Measurements from ENCODE around the gene PDZRN4. TPM values are rescaled to one million over a fixed set of nuclear protein-coding genes. Genes with fewer than 3 reads are reported as not detected.

Gene PDZRN4
- total RNA-seq, 4 donors from 2014 or later, result 0.42 to 4.4 (median 2.4) TPM

- H3K4me1 ChIP-seq, result no peaks in the 10 kb centered on the region
- TF ChIP-seq POLR2A (IDR thresholded peaks at IDR 0.05) (no peak), POLR2AphosphoS5 (IDR thresholded peaks at IDR 0.05) (no peak), CTCF (IDR thresholded peaks at IDR 0.05) (no peak), EP300 (IDR thresholded peaks at IDR 0.05) (no peak)
- H3K27me3 ChIP-seq, result no peaks in the 10 kb centered on the region
- H3K9me3 ChIP-seq, result no peaks in the 10 kb centered on the region
- H3K27ac ChIP-seq, result no peak overlapping the region
- H3K4me3 ChIP-seq, result no peak overlapping the region
- H3K36me3 ChIP-seq, result no peaks in the 10 kb centered on the region
- DNase-seq (ENCODE audit: low spot score in 2 of 2), result no peak
These were observed 274.2 kb downstream of the PDZRN4 start for GRCh38 chr12:41462312-41462711.

- no peak overlapping the region for H3K27ac ChIP-seq
- H3K9me3 ChIP-seq, result no peaks in the 10 kb centered on the region
- no peaks in the 10 kb centered on the region for H3K27me3 ChIP-seq
- no peak overlapping the region for H3K4me3 ChIP-seq
- H3K36me3 ChIP-seq, result no peaks in the 10 kb centered on the region
- TF ChIP-seq POLR2AphosphoS5 (IDR thresholded peaks at IDR 0.05) (no peak), EP300 (IDR thresholded peaks at IDR 0.05) (no peak), POLR2A (IDR thresholded peaks at IDR 0.05) (no peak), CTCF (IDR thresholded peaks at IDR 0.05) (no peak)
- no peak for DNase-seq (ENCODE audit: low spot score in 2 of 2)
- no peaks in the 10 kb centered on the region for H3K4me1 ChIP-seq
- WGBS, result 21% methylated on average over 1 of the region's 1 CpG
These were observed 277.4 kb downstream of the PDZRN4 start for GRCh38 chr12:41465526-41465925.

- H3K27ac ChIP-seq, result no peak overlapping the region
These were observed 278.2 kb downstream of the PDZRN4 start for GRCh38 chr12:41466300-41466699.

GRCh38 chr12:41466802-41467201 lies 278.7 kb downstream of the PDZRN4 start:
- H3K4me3 ChIP-seq, result no peak overlapping the region
- H3K36me3 ChIP-seq, result no peaks in the 10 kb centered on the region
- no peaks in the 10 kb centered on the region for H3K4me1 ChIP-seq
- TF ChIP-seq EP300 (IDR thresholded peaks at IDR 0.05) (no peak), POLR2AphosphoS5 (IDR thresholded peaks at IDR 0.05) (no peak), POLR2A (IDR thresholded peaks at IDR 0.05) (no peak), CTCF (IDR thresholded peaks at IDR 0.05) (no peak)
- no peaks in the 10 kb centered on the region for H3K27me3 ChIP-seq
- DNase-seq (ENCODE audit: low spot score in 2 of 2), result no peak
- 91% methylated on average over 5 of the region's 5 CpGs for WGBS
- H3K9me3 ChIP-seq, result no peaks in the 10 kb centered on the region
- H3K27ac ChIP-seq, result no peak overlapping the region

More at GRCh38 chr12:41466300-41466699, 278.2 kb downstream of the PDZRN4 start:
- no peaks in the 10 kb centered on the region for H3K36me3 ChIP-seq
- no peak for TF ChIP-seq CTCF (IDR thresholded peaks at IDR 0.05)
- no peak for TF ChIP-seq POLR2AphosphoS5 (IDR thresholded peaks at IDR 0.05)
- TF ChIP-seq POLR2A (IDR thresholded peaks at IDR 0.05), result no peak
- TF ChIP-seq EP300 (IDR thresholded peaks at IDR 0.05), result no peak
- H3K4me3 ChIP-seq, result no peak overlapping the region
- 60% methylated on average over 4 of the region's 4 CpGs for WGBS
- H3K4me1 ChIP-seq, result no peaks in the 10 kb centered on the region
- no peaks in the 10 kb centered on the region for H3K27me3 ChIP-seq
- no peaks in the 10 kb centered on the region for H3K9me3 ChIP-seq
- DNase-seq (ENCODE audit: low spot score in 2 of 2), result no peak

- Histone ChIP-seq H3K36me3 (no peaks in the 10 kb centered on the region), H3K27ac (no peak overlapping the region), H3K4me1 (no peaks in the 10 kb centered on the region), H3K9me3 (no peaks in the 10 kb centered on the region), H3K27me3 (no peaks in the 10 kb centered on the region), H3K4me3 (no peak overlapping the region)
- no peak for DNase-seq (ENCODE audit: low spot score in 2 of 2)
- TF ChIP-seq CTCF (IDR thresholded peaks at IDR 0.05) (no peak), POLR2A (IDR thresholded peaks at IDR 0.05) (no peak), POLR2AphosphoS5 (IDR thresholded peaks at IDR 0.05) (no peak), EP300 (IDR thresholded peaks at IDR 0.05) (no peak)
- 92% methylated on average over 1 of the region's 1 CpG for WGBS
These were observed 279.6 kb downstream of the PDZRN4 start for GRCh38 chr12:41467591-41468325.

Data from suprapubic skin (tissue), 4 donors.